GM12872 (cell line): ENCODE measurements around the gene MTX3.

ENCODE experiments used
- CTCF ChIP-seq: IDR thresholded peaks from 3 replicates; pipeline ENCODE4 v1.5.1; 2011; ENCODE audit warnings: low read depth, mild to moderate bottlenecking, low read length, moderate library complexity; ENCODE audit not compliant: insufficient read depth

MTX3 gene

DNA sequence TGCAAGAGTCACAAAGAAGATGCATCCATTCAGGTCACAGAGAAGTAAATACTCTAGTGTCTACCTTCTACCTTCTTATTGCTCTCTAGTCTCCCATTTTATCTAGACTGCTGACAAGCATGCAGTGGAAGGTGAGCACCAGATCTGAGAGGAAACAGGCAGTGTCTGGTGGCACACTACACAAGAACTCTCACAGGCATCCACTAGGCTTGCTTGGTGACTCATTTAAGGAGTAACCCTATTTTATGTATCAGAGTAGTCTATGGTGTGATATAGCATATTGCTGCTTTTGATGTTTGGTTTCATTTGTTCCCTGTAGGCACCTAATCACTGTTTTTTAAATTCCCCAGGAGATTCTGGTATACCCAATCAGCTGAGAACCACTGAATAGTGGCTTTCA lies 42.5 kb upstream of the MTX3 start:
- no peak for TF ChIP-seq CTCF

DNA sequence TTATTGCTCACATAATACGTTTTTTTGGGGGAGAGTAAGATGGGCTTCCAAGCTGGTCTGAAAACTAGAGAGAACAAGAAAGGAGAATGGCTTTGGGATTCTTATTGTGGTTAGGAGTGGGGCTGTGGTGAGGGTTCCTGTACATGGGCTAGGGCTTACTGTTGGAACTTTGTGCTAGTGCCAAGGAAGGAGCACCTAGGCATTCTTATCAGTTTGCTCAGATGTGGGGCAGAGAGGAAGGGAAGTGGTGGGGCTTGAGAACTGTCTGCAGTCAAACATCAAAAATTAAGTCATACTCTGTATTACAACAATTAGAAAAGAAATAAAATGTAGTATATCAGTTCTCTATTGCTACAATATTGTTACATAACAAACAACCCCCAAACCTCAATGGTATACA lies 40.0 kb upstream of the MTX3 start:
- TF ChIP-seq CTCF, result no peak

DNA sequence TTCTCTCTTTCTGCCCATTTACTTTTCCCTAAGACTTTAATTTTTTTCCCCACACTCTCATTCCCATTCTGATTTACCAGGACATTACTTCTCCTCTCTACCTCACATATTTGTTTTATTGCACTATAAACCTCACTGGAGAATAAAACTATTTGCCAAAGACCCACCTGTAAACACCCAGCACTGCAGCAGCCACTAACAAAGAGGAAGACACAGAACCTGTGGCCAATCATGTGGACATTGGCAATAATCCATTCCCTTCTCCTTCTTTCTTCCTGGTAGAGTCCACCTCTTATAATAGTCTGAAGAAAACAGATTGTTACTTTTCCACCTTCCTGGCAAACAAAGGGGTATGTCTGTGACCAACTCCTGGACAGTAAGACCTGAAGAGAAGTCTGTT lies 35.8 kb upstream of the MTX3 start:
- no peak for TF ChIP-seq CTCF

DNA sequence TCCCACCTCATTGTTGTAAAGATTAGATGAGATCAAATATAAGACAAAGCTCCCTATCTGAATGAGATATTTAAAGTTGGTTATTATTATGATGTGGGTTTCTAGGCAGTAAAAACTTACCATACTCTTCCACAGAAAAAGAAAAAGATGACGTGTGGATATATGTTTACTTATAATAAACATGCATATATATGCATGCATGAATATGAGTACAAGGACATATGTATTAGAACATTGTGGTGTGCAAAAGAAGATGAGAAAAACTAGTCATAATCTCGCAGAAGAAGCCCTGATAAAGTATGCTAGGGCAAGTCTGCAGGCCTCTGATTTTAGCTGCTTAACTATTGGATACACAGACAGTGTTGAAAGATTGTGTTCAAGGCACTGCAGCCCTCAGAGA lies 34.0 kb upstream of the MTX3 start:
- no peak for TF ChIP-seq CTCF

GRCh38 chr5:80010754-80011392 lies 19.8 kb upstream of the MTX3 start:
- TF ChIP-seq CTCF, result no peak

GRCh38 chr5:80008995-80009765 lies 18.1 kb upstream of the MTX3 start:
- no peak for TF ChIP-seq CTCF

DNA sequence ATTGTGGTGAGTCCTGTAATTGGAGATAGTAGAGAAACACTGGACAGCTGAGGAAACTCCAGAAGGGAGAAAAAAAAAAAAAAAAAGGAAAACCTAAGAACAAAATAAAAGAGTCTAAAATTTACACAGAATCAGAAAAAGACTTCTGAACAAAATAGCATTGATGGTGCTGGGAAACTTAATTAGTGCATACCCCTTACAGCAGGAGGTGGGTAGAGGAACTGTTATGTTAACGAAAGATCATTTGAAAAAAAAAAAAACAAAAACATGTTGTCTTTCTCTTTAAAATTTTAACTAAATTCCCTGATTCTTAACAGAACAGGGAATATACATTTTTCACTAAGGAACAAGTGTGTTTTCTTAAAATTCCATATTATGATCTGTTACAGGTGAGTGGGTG lies 11.6 kb upstream of the MTX3 start:
- no peak for TF ChIP-seq CTCF
